ENCODE results near the gene ASPN. TPM values are rescaled to one million over a fixed set of nuclear protein-coding genes. Genes with fewer than 3 reads are reported as not detected.
"Not testable (repeated sequence)": the region's sequence is repeated elsewhere in the genome, so short reads cannot be mapped to it uniquely, and the experiment has no call there.

ASPN gene
- total RNA-seq, 2 experiments from 2014 or later, result not detected

DNA sequence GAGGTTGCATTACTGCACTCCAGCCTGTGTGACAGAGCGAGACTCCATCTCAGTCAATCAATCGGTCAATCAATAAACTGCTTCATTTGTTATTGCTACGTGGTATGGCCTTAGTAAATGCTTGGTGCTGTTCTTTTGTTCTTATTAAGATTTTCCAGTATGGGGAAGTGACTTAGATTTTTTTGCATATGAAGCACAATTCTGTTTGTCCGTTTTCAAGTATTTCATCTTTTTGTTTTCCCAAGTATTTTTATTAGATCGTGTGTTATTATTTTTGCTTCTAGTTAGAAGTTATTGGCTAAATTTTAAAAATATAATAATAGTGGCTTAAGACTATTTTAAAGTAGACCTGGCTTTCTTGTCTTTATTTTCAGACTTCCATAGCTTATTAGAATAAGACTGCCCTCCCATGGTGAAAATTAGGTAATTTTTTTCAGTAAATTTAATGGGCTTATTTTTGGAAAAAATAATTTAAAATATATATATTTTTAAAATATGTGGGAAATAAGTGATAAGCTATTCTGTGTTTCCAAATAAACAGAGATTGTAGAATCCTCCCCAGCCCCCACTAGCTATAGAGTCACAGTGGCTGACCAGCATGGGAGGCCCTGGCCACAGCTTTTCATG, 43.3 kb downstream of the ASPN start:
- no peak for ATAC-seq (ENCODE audit: low read depth)
- H3K4me3 Mint-ChIP-seq, result no peak overlapping the region
- H3K36me3 Mint-ChIP-seq, result peaks cover 2% of the 10 kb centered on the region
- peaks cover 9% of the 10 kb centered on the region for H3K4me1 Mint-ChIP-seq
- POLR2A ChIA-PET, result interaction anchor here (1.0 kb wide), 1 partner anchor 113 kb away, joined by 4 read pairs; the partner anchor contains the start of gene CENPP
- H3K9me3 Mint-ChIP-seq, result no peaks in the 10 kb centered on the region
- no peak overlapping the region for H3K27ac Mint-ChIP-seq
- no peak for DNase-seq
- no peaks in the 10 kb centered on the region for H3K27me3 Mint-ChIP-seq

DNA sequence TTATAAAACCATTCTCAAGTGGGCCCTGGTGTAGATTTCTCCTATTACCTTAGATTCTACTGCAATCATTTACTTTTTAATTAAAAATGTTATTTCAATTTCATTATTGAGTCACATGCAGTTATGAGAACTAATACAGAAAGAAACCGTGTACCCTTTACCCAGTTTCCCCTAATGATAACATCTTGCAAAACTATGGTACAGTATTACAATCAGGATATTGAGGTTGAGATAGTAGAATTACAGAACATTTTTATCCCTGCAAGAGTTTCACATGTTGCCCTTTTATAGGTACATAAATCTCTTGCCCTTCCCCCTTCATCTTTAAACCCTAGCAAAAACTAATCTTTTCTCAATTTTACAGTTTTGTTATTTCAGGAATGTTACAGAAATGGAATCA, 47.0 kb downstream of the ASPN start:
- Mint-ChIP-seq H3K27ac (no peak overlapping the region), H3K36me3 (peaks cover 5% of the 10 kb centered on the region), H3K4me1 (peaks cover 5% of the 10 kb centered on the region), H3K9me3 (no peaks in the 10 kb centered on the region), H3K4me3 (no peak overlapping the region), H3K27me3 (no peaks in the 10 kb centered on the region)
- DNase-seq (no peak), ATAC-seq (ENCODE audit: low read depth) (no peak)
- POLR2A ChIA-PET, result no interaction called here

DNA sequence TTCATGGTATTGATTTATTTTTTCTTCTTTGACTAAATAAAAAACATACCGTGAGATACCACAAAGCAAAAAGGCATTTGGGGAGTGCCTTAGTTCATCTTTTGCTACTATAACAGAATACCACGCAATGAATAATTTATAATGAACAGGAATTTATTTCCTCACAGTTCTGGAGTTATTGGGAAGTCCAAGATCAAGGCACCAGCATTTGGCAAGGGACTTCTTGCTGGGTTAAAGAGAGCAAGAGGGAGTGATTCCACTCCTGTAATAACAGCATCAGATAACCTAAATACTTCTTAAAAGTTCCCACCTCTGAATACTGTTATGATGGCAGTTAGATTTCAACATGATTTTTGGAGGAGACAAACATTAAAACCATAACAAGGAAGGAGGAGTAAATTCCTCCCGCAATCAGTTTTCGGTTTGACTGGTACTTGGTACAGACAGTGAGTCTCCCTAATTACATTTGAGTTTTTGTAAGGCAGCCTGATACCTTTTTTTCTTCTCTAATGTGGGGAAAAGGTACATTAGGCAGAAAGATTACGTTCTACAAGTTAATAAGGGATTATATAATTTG, 49.2 kb downstream of the ASPN start:
- no peak for DNase-seq

DNA sequence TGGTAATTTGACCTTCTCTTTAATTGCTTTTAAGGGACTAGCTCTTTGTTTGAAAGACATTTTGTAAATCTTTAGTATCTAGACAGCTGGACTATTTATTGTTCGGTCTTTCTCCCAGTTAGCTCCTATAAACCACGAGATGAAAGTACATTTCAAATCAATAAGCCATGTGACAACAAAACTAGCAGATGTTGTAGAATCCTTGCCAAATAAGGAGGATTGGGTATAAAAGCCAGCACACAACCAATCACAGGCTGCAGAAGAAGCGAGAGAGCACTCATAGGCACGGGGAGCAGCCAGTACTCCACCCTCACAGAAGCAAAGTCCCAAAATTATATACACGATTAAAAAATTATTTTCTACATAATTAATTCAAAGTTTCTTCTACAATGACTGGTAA, 50.0 kb downstream of the ASPN start:
- no peaks in the 10 kb centered on the region for H3K27me3 Mint-ChIP-seq

More for the DNA sequence above, 49.2 kb downstream of the ASPN start:
- ATAC-seq (ENCODE audit: low read depth), result no peak
- Mint-ChIP-seq H3K27ac (no peak overlapping the region), H3K4me1 (no peaks in the 10 kb centered on the region), H3K27me3 (no peaks in the 10 kb centered on the region), H3K36me3 (peaks cover 6% of the 10 kb centered on the region), H3K9me3 (no peaks in the 10 kb centered on the region), H3K4me3 (no peak overlapping the region)
- POLR2A ChIA-PET, result no interaction called here

DNA sequence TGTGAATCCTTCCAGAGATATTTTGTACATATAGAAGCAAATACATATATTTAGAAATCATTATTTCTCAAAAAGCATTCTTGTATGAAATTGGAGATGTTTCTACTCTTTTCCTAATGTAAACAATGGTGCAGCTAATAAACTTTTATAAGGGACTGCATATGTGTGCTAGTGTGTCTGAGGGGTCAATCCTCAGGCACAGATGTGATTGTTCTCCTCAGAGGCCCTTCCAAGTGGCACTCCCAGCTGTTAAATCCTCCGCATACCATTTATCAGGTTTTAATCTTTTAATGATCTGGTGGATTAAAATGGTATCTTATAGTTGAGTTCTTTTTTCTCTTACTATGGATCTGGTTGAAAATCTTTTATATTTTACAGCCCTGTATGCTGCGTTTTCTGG, 52.5 kb downstream of the ASPN start:
- peaks cover 6% of the 10 kb centered on the region for H3K36me3 Mint-ChIP-seq
- DNase-seq, result no peak
- POLR2A ChIA-PET, result no interaction called here
- H3K27me3 Mint-ChIP-seq, result no peaks in the 10 kb centered on the region
- H3K4me1 Mint-ChIP-seq, result no peaks in the 10 kb centered on the region
- no peaks in the 10 kb centered on the region for H3K9me3 Mint-ChIP-seq
- H3K4me3 Mint-ChIP-seq, result no peak overlapping the region
- ATAC-seq (ENCODE audit: low read depth), result no peak
- H3K27ac Mint-ChIP-seq, result no peak overlapping the region

More for the DNA sequence above, 50.0 kb downstream of the ASPN start:
- POLR2A ChIA-PET, result no interaction called here
- H3K4me3 Mint-ChIP-seq, result no peak overlapping the region
- no peaks in the 10 kb centered on the region for H3K4me1 Mint-ChIP-seq
- no peak overlapping the region for H3K27ac Mint-ChIP-seq
- no peak for DNase-seq
- no peaks in the 10 kb centered on the region for H3K9me3 Mint-ChIP-seq
- ATAC-seq (ENCODE audit: low read depth), result no peak
- H3K36me3 Mint-ChIP-seq, result peaks cover 6% of the 10 kb centered on the region

DNA sequence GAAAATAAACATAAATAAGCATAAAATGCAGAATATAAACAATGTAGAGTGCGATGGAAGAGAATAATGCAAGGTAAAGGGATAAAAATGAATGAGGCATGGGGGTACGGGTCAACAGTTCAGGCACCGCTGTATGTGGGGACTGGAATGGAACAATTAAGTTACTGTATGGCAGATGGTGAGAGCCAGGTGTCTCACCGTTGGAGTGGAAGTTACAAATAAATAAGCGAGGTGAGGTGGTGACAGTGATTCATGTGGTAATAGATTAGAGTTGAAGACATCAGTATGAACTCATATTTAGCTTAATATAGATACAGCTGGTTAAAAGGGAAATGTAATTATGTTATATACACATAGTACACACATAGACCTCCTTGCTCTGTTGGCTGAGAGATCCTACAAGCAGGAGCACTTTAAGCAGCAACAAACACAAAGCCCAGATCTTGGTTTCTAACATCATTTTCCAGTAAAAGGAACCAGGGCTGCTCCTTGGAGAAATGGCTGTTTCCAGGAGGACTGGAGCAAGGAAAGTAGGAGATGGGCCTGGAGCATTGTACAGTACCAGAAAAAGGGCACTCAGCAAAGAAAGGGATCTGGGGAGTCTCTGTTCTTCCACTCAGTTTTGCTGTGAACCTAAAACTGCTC, 55.7 kb downstream of the ASPN start:
- H3K27ac Mint-ChIP-seq, result no peak overlapping the region
- peaks cover 5% of the 10 kb centered on the region for H3K36me3 Mint-ChIP-seq
- DNase-seq (no peak), ATAC-seq (ENCODE audit: low read depth) (no peak)
- no peak overlapping the region for H3K4me3 Mint-ChIP-seq
- H3K27me3 Mint-ChIP-seq, result no peaks in the 10 kb centered on the region
- H3K4me1 Mint-ChIP-seq, result peaks cover 2% of the 10 kb centered on the region
- H3K9me3 Mint-ChIP-seq, result no peaks in the 10 kb centered on the region
- POLR2A ChIA-PET, result no interaction called here

DNA sequence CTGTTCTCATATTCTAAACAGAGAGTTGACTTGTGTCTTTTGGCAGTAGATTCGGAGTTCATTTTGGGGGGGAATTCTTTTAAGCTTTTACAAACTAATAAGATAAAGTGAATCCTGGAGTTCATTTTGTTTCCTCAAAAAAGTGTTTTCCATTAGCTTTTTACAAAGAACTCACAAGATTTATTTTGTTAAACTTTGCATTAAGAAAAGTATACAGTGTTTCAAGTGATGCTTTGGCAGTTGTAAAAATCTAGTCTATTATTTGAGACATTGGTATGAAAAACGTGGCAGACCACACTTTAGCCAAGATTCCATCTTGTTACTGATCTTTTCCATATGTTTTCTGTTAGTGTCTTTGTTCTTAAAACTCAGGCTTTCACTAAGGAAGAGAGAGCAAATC, 56.8 kb downstream of the ASPN start:
- Mint-ChIP-seq H3K4me1 (peaks cover 2% of the 10 kb centered on the region), H3K4me3 (no peak overlapping the region), H3K27ac (no peak overlapping the region), H3K27me3 (no peaks in the 10 kb centered on the region), H3K9me3 (no peaks in the 10 kb centered on the region), H3K36me3 (peaks cover 4% of the 10 kb centered on the region)
- ATAC-seq (ENCODE audit: low read depth) (no peak), DNase-seq (no peak)
- POLR2A ChIA-PET, result no interaction called here

DNA sequence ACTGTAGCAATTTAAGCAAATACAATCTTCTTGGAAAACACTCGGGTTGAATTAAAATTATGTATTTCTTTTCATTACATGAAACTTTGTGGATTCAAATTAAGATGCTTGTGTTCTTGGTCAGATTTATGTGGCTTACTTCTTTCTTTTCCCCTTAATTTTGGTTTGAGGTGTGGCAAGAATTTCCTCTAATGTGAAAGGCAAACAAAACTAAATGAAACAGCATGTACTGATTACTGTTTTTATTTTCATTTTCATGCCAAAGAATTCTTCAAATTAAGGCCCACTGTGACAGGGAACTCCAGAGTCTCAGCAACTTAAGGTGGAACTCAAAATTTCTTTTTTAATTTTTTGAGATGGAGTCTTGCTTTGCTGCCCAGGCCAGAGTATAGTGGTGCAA, 58.0 kb downstream of the ASPN start, which contains the start of gene OMD:
OMD (minus strand) TSS at position 132 of the 400 bp plus-strand sequence. CDS start 6,913 bp downstream, outside the sequence.
- no peaks in the 10 kb centered on the region for H3K9me3 Mint-ChIP-seq
- POLR2A ChIA-PET, result no interaction called here
- no peak within 1 kb of the TSS for H3K27ac Mint-ChIP-seq
- no peak for DNase-seq
- no peaks in the 10 kb centered on the region for H3K27me3 Mint-ChIP-seq
- H3K4me1 Mint-ChIP-seq, result peaks cover 2% of the 10 kb centered on the region
- no peak within 1 kb of the TSS for H3K4me3 Mint-ChIP-seq
- ATAC-seq (ENCODE audit: low read depth), result no peak
- peaks cover 4% of the 10 kb centered on the region for H3K36me3 Mint-ChIP-seq

DNA sequence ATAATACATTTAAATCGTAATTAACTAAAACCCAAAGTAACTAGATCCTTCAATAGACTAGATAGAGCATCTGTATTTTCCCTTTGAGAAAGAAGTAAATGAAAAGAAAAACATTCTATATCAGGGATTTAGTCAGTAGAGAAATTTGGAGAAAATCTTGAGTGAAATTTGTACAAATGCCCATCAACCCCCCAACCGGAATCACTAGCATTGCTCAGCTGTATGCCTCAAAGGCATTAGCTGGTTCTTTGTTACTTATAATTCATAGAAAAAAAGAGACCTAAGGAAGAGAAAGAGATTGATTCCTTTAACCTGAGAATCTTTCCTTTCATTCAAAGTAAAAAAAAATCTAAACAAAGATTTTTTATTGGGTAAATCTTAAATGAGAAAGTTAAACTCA, 58.7 kb downstream of the ASPN start:
- DNase-seq (no peak), ATAC-seq (ENCODE audit: low read depth) (no peak)
- H3K9me3 Mint-ChIP-seq, result no peaks in the 10 kb centered on the region
- H3K36me3 Mint-ChIP-seq, result peaks cover 4% of the 10 kb centered on the region
- H3K27me3 Mint-ChIP-seq, result no peaks in the 10 kb centered on the region
- H3K4me1 Mint-ChIP-seq, result peaks cover 2% of the 10 kb centered on the region
- no peak overlapping the region for H3K4me3 Mint-ChIP-seq
- POLR2A ChIA-PET, result no interaction called here
- no peak overlapping the region for H3K27ac Mint-ChIP-seq

DNA sequence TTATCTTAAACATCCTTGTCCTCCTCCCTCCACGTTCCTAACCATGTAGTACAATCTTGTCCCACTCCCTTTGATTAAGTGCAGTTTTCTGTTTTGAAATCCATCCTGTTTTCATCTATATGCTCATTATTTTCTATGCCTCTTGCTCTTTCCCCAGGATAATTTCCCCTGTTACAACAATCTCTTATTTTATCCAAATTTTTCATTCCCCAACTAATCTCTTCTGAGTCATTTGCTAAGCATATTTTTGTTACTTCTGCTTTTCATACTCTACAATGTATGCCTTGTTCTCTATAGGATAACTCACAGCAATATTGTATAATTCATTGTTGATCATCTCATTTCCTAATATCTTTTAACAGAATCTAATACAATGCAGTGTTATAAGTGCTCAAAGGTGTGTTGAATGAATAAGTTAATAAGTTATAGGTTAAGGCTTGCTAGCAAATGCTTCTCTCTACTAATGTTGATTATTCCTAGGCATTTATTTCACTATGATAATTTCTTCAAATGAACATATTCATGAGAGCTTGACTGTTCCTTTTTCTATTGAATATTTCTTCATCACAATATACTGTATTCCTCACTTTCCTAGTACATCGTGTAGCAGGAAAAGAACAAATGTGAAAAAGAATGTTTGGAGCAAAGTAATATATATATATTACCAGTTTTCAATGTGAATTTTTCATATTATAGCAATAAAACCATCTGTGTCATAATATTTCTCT, 59.5 kb downstream of the ASPN start:
- H3K4me3 Mint-ChIP-seq, result no peak overlapping the region
- ATAC-seq (ENCODE audit: low read depth), result no peak
- peaks cover 2% of the 10 kb centered on the region for H3K4me1 Mint-ChIP-seq
- DNase-seq, result no peak
- H3K9me3 Mint-ChIP-seq, result no peaks in the 10 kb centered on the region
- no peak overlapping the region for H3K27ac Mint-ChIP-seq
- peaks cover 6% of the 10 kb centered on the region for H3K36me3 Mint-ChIP-seq
- no peaks in the 10 kb centered on the region for H3K27me3 Mint-ChIP-seq
- POLR2A ChIA-PET, result no interaction called here

DNA sequence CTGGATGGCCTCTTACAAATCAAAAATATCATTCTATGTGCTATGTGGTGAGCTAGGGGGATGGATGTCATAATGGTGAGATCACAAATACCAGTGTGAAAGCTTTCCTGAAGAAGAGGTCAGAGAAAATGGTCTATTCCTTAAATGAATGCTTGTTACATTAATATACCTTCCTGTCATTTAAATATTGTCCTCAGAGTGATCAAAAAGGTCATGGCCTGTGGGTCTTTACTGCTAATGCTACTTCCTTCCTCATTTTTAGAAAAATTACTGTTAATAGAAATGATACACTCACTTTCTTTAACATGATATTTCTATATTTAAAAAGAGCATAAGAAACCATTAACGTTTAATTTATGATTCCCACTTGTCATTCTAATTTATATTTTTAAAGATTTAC, 67.7 kb downstream of the ASPN start:
- H3K36me3 Mint-ChIP-seq, result peaks cover 6% of the 10 kb centered on the region
- no peak for DNase-seq
- no peak overlapping the region for H3K27ac Mint-ChIP-seq
- peaks cover 5% of the 10 kb centered on the region for H3K4me1 Mint-ChIP-seq
- H3K27me3 Mint-ChIP-seq, result no peaks in the 10 kb centered on the region
- POLR2A ChIA-PET, result no interaction called here
- no peak for ATAC-seq (ENCODE audit: low read depth)
- no peaks in the 10 kb centered on the region for H3K9me3 Mint-ChIP-seq
- no peak overlapping the region for H3K4me3 Mint-ChIP-seq

DNA sequence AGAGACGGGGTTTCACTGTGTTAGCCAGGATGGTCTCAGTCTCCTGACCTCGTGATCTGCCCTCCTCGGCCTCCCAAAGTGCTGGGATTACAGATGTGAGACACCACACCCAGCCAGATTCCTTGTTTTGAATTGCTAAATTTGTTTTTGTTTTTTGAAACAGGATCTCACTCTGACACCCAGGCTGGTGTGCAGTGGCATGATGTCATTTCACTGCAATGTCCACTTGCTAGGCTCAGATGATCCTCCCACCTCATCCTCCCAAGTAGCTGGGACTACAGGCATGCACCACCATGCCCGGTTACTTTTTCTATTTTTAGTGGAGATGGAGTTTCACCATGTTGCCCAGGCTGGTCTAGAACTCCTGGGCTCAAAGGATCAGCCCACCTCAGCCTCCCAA, 71.1 kb downstream of the ASPN start:
- ATAC-seq (ENCODE audit: low read depth); H3K27me3 Mint-ChIP-seq; DNase-seq; H3K4me3 Mint-ChIP-seq; H3K36me3 Mint-ChIP-seq; POLR2A ChIA-PET; H3K27ac Mint-ChIP-seq; H3K9me3 Mint-ChIP-seq: not testable (repeated sequence)
- H3K4me1 Mint-ChIP-seq, result peaks cover 16% of the 10 kb centered on the region

DNA sequence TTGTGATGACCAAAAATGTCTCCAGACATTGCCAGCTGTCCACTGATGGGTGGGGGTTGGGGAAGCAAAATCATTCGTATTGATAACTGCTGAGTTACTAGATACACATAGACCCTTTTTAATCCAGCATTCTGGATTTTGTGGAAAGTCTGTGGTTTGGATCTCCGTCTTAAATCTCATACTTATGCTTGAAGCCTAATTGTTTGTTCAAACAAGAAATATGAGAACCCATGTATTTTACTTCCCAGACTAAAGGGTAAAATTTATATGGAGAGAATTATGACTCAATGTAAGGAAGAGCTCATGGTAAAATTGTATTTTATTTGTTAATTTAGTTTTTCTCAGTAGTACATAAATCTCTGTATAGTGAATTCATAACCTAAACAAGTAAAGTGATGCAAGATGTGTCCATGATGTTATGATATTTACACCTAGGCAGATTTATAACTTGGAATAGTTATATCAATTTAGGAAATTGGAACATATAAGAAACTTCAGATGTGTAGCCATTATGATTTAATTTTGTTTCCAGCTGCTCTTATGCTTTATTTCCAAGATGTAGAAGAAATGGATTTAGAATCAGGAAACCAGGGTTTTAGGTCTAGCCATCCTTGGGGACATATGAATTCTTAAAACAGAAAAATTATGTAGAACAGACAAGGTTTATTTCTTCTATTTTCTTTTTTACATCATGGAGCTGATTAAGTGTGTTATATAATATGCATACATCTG, 73.4 kb downstream of the ASPN start:
- no peak overlapping the region for H3K27ac Mint-ChIP-seq
- H3K27me3 Mint-ChIP-seq, result no peaks in the 10 kb centered on the region
- POLR2A ChIA-PET, result interaction anchor here (0.6 kb wide), 2 partner anchors 294 to 533 kb away, joined by 3 to 4 read pairs; no protein-coding TSS in a partner anchor
- peaks cover 27% of the 10 kb centered on the region for H3K4me1 Mint-ChIP-seq
- peaks cover 2% of the 10 kb centered on the region for H3K9me3 Mint-ChIP-seq
- no peak for DNase-seq
- no peak overlapping the region for H3K4me3 Mint-ChIP-seq
- H3K36me3 Mint-ChIP-seq, result peaks cover 6% of the 10 kb centered on the region
- no peak for ATAC-seq (ENCODE audit: low read depth)
